Epidermal melanocyte (primary cell): Measurements from ENCODE around the gene SLC34A2.
"Not testable (repeated sequence)": the region's sequence is repeated elsewhere in the genome, so short reads cannot be mapped to it uniquely, and the experiment has no call there.

Experiments used
- DNase-seq: peaks from one replicate; pipeline ENCODE4 v3.0.0; 2011; ENCODE audit warnings: low spot score; ENCODE audit not compliant: insufficient read length

The SLC34A2 gene, protein sequence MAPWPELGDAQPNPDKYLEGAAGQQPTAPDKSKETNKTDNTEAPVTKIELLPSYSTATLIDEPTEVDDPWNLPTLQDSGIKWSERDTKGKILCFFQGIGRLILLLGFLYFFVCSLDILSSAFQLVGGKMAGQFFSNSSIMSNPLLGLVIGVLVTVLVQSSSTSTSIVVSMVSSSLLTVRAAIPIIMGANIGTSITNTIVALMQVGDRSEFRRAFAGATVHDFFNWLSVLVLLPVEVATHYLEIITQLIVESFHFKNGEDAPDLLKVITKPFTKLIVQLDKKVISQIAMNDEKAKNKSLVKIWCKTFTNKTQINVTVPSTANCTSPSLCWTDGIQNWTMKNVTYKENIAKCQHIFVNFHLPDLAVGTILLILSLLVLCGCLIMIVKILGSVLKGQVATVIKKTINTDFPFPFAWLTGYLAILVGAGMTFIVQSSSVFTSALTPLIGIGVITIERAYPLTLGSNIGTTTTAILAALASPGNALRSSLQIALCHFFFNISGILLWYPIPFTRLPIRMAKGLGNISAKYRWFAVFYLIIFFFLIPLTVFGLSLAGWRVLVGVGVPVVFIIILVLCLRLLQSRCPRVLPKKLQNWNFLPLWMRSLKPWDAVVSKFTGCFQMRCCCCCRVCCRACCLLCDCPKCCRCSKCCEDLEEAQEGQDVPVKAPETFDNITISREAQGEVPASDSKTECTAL

DNA sequence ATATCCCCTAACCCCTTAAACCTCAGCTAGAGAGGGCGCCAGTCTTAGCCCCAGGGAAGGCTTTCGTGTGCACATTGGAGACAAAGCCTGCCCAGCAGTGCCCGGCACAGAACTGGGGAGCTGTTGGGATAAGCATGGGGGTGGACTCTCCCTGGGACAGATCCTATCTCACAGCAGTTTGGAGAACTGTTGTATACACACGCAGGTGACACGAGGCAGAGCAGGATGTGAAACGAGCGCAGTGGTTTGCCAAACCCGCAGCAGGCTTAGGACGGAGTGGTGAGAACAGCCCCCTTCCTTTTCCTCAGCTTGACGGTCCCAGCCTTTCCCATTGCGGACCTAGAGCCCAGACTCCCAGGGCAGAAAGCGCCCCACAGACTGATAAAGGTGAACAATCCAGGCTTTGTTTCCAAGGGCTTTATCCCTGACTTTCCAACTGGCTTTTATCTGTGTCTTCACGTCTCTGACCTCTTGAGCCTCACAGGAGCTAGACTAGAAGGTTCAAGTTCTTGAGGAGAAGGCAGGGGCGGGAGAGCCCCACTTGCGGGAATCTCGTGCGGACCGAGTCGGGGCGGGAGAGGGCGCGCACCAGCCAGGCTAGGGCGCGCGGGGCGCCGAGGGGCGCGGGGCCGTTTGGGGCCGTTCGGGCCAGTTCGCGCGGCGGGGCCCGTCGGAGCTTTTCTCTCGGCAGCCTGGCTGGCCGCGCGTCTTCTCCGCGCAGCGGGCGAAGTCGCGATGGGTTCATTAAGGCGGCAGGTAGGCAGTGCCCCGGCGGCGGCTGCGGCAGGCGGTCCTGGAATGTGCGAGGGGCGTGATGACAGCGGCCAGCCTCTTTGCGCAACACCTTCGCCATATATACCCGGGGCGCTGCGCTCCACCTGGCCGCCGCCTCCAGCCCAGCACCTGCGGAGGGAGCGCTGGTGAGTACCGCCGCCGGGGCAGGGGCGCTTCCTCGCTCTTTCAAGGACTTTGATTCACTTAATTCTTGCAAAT lies at the start of gene SLC34A2:
Gene SLC34A2, plus strand, starts transcription at position 881 of the 993 bp plus-strand sequence. CDS start 6,650 bp downstream, outside the sequence.
- DNase-seq = no peak

DNA sequence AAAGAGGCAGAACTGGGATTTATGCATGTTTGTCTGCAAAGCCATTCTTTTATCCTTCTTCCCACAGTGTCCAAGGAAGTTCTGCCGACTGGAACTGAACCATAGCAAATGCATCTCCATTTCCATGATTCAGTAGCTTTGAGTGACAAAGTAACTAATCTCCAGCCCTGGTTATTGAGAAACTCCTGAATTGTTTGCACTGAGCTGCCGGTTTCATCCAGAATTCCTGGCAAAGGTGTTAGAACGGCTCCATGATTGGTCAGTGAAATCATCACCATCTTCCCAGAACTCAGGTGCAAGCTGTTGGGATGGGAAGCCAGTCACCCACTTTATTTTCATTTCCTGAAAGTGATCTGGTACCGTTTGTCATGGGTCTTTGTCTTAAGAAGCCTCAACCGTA lies 47.0 kb upstream of the SLC34A2 start:
- no peak for DNase-seq

DNA sequence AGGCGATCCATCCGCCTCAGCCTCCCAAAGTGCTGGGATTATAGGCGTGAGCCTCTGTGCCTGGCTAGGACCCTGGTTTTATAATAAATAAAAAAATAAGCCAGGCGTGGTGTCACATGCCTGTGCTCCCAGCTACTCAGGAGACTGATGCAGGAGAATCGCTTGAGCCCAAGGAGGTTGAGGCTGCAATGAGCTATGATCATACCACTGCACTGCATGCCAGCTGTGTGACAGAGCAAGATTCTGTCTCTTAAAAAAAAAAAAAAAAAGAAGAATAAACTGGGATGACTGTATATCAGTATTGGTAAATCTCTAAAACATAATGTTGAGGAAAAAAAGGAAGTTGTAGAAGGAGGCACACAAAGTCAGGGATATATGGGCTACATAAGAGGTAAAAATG lies 45.7 kb upstream of the SLC34A2 start:
- no peak for DNase-seq

DNA sequence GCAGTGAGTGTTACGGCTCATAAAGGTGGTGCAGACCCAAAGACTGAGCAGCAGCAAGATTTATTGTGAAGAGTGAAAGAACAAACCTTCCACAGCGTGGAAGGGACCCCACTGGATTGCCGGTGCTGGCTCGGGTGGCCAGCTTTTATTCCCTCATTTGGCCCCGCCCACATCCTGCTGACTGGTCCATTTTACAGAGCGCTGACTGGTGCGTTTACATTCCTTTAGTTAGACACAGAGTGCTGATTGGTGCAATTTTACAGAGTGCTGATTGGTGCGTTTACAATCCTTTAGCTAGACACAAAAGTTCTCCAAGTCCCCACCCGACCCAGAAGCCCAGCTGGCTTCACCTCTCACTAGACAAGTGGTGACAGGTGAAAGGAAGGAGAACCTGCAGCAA lies 42.0 kb upstream of the SLC34A2 start:
- not testable (repeated sequence) for DNase-seq

DNA sequence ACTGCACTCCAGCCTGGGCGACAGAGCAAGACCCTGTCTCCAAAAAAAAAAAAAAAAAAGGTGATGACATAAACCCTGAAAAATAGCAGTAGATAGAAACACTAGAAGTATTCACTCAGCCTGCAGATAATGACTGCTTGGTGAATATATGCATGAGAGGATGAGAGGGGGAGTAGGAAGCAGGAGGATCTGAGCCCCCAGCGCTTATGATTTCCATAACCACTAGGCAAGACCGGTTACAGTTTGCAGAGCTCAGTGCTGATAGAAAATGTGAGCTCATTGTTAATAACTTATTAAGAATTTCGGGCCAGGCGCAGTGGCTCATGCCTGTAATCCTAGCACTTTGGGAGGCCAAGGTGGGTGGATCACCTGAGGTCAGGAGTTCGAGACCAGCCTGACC lies 40.8 kb upstream of the SLC34A2 start:
- no peak for DNase-seq

DNA sequence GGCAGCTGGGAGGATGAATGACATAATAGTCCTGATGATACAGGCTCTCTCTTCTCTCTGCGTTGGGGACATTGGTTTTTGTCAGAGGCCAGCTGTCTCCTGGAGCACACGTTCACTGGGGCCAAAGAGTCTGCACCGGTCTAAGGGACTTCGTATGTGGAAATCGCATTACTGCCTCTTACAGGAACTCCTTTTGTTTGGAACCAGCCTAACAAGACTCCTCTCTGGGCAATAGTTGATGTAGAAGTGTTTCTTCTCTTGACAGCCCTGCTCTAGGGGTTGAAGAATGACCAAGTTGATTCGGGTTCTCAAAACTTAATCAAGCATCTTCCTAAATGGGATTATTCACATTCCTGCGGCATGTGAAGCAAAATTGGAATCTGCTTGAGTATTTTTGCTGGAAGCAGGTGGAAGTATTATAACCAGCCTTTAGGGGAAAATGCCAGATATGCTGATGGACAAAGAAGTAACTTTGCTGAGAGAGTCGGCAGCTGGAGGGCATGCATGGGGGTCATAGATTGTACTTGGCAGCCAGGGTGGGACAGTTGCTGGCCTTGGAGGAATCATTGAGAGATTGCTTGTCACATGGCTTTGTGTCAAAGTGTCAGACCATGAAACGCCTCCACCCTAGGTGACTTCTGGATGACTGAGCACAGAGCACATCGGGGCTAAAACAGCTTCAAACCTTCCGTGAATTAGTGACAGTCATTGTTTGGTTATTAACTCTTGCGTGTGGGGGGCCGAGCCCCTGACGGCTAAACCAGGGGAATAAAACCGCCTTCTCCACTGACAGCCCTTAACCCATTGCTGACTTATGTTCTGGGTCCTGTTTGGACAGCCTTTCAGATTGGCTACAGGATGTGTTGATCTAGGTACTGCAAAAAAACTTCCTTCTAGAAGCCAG lies 34.4 kb upstream of the SLC34A2 start:
- DNase-seq = no peak

DNA sequence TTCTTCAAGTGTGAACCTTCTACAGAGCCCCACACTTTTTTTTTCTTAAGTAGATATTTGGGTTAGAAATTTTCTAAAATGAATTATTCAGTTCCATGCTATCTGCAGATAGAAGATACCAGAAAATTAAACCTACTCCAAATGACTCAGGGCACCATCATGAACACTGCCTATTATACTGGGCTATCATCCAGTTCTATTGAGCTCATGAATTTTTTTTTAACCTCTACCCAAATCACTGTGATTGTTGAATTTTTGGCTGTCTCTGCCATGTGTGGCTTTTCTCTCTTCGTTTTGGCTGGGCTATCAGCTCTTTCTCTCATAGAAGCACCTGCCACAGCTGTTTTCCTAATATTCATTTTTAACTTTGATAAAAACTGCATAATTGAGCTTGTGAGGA lies 31.0 kb upstream of the SLC34A2 start:
- no peak for DNase-seq

DNA sequence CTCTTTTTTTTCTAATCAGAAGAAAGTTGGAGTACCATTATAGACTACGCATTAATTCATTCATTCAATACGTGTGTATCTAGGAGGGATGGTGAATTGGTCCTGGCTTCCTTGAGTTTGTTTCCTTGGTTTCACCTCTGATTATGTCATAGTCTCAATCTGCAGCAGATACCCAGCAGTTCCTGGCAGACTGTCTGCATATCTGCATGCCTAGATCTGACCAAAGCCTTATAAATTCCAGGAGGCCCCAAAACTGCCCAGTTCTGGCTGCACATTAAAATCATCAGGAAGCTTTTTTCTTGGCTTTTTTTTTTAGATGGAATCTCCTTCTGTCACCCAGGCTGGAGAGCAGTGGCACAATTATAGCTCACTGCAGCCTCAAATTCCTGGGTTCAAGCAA lies 27.2 kb upstream of the SLC34A2 start:
- no peak for DNase-seq

DNA sequence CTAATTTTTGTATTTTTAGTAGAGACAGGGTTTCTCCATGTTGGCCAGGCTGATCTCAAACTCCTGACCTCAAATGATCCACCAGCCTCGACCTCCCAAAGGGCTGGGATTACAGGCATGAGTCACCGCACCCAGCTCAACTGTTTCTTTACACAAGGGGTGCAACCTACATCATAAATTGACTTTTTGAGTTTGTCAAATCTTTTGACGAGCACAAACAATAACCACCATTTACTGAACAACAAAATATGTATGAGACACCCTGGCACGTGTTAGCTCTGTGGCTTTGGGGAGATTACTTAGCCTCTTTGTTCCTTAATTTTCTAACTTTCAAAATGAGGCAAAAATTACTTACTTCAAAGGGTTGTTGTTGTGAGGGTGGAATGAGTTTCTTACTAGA lies 23.5 kb upstream of the SLC34A2 start:
- DNase-seq = no peak

DNA sequence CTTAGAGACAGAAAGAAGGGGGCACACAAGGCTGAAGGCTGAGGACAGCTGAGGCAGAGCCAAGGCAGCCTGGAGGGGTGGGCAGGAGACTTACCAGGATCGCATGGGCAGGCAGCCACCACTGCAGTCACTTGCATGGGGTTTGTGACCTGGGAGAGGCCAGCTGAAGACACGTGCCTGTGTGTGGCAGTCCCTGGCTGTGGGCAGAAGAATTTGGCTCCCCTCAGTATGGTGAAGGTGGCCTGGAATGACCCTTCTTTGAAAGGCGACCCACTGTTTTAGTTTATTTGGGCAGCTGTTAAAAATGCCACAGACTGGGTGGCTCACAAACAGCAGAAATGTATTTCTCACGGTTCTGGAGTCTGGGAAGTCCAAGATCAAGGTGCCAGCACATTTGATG lies 22.1 kb upstream of the SLC34A2 start:
- no peak for DNase-seq

DNA sequence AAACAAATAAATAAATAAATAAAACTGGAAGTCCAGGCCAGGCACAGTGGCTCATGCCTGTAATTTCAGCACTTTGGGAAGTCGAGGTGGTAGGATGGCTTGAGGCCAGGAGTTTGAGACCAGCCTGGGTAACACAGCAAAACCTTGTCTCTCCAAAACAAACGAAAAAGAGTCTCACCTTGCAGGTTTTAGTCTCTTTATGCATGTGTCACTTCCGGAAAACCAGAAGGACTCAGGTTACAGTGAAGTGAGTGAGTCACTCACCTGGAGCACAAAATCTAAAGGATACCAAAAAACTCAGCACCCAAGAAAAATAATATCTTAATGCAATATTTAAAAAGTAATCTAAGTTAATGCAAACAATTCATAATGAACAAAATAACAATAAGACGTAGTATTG lies 20.1 kb upstream of the SLC34A2 start:
- DNase-seq = no peak

DNA sequence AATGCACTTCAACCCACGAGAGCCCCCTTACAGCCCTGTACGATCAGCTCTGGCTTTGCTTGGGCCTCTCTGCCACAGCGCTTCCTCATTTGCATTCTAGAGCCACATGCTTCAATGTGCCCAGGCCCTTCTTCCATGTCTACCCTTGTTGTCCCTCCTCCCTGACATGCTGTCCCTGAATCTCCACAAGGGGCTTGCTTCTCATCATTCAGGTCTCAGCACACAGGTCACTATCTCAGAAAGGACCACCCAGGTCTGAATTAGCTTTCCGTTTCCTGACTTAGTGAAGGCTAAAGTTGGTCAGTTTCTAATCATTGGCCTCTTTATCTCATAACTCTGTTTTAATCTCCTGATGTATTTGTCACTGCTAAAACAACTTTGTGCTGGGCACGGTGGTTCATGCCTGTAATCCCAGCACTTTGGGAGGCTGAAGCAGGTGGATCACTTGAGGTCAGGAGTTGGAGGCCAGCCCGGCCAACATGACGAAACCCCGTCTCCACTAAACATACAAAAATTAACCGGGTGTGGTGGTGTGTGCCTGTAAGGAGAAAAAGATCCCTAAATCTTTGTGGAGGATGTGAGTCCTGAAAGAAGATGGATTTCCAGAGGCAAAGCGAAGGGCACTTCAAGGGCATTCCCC lies 17.9 kb upstream of the SLC34A2 start:
- DNase-seq = no peak

DNA sequence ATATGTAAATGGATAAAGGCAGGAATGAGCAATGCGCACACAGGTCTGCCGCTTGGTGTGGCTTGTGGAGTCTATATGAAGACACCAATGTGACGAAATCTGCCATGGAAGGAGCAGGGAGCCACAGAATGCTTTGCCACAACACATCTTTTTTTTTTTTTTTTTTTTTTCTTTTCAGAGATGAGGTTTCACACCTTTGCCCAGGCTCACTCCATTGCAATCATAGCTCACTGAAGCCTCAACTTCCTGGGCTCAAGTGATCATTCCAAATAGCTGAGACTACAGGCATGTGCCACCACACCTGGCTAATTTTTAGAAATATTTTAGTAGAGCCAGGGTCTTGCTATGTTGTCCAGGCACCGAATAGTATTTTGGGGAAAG lies 17.4 kb upstream of the SLC34A2 start:
- DNase-seq = no peak

DNA sequence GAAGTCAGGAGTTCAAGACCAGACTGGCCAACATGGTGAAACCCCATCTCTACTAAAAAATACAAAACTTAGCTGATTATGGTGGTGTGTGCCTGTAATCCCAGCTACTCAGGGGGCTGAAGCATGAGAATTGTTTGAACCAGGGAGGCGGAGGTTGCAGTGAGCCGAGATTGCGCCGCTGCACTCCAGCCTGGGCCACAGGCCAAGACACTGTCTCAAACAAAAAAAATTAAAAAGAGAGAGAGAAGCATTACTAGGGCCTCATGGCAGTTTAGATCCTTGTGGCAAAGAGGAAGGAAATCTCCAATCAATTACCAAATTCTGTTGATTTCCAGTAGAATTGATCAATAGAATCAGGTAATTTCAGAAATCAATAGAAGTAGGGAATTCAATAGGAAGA lies 16.8 kb upstream of the SLC34A2 start:
- no peak for DNase-seq

DNA sequence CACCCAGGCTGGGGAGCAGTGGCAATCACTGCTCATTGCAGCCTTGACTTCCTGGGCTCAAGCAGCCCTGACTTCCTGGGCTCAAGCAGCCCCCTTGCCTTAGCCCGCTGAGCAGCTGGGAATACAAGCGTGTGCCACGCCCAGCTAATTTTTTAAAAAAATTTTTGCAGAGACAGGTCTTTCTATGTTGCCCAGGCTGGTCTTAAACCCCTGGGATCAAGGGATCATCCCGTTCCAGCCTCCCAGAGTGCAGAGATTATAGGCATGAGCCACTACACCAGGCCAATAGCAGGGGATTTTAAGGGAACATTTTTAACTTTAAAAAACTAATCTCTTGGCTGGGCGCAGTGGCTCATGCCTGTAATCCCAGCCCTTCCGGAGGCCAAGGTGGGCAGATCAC lies 5.3 kb upstream of the SLC34A2 start:
- DNase-seq = no peak

DNA sequence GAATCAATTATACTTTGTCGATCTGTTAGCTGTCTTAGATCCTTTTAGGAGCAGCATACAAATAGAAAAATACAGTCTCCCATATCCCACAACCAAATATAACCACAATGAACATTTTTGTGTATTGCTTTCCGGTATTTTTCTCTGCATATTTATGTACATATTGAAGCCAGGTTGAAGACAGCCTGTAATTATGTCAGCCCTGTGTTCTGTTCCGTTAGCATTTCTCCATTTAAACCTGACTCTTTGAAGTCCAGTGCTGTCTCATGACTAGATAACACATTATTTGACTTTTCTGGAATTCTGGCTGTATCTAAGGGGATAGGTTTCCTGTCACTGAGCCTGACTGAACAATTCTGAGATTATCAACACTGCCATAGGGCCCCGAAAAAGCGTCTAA lies 4.0 kb upstream of the SLC34A2 start:
- no peak for DNase-seq

DNA sequence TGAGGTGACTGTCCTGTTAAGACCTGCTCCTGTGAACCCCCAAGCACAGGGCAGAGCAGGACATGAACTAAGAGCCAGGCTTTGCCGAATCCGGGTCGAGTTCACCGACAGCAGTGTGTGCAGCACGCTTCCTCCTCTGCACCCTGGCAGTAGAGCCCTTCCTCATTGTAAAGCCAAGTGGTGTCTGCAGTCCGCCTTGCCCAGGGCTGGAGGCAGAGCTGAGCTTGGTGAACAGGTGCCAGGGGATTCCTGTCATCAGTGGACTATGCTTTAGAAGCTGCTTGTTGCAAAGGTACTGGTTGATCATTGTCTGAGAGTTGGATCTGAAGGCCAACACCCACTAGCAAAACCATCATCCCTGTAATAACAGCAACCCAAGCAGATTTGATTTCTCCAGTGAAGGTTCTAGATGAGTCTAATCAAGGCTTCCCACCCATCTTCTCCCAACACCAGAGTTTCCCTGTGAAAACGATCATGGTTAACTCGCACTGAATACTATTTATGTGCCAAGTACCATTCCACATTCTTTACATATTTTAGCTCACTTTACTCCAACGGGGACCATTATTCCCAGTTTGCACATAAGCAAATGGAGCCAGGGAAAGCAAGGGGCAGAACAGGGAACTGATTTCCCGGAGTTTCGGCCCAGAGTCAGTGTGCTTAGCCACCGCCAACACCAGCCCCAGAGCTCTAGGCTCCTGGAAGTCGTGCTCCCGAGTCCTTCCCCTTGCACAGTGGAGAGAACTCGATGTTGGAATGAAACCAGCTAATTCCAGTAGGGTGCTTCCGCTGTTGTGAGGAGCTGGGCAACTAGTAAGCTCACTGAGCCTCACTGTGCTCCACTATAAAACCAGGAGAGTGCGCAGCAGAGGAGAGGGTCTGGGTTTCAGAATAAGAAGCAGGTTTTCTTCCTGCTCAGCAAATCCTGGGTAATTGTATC lies 1.4 kb upstream of the SLC34A2 start:
- DNase-seq = no peak

DNA sequence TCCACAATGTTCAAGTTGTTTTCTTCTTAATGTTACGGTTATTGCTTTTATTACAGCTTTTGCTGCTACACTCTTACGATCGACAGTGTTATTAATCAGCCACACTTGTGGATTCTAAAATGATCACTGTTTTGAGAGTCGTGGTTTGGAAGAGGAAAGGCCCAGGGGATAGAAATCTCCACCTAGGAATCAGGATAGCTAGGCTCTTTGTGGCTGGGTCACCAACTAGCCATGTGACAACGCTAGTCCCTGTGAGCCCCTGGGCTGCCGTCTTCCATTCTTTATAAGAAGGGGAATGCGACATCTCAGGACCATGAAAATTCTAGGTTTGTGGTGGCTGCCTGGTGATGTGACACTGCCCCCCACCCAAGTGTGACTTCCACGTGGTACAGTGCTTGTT lies 380 bp downstream of the SLC34A2 start:
- no peak for DNase-seq

DNA sequence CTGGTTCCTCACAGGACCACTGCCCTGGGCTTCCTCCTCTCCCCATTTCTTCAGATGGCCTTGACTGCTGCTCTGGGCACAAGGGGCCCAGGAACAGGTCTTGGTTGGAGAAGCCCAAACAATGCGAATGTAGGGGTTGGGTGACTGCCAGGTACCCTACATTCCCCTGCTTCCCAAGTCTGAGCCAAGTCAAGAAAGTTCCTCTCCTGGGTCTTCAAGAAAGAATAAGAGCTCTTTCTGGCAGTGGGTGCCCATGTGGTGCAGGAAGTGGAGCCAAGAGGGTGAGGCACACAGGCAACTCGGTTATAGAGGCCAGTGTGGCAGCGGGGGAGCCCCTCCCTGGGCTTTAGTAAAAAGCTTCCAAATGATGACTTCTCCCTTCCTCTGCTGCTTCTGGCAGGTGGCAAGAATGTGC lies 2.7 kb downstream of the SLC34A2 start:
- DNase-seq = no peak
